HG02759 (cell line): ENCODE data around the gene ARGFX.
"Not testable (repeated sequence)": the region's sequence is repeated elsewhere in the genome, so short reads cannot be mapped to it uniquely, and the experiment has no call there.

Experiments used
- ATAC-seq: cut with Tn5 transposase; IDR thresholded peaks from one replicate; pipeline ENCODE4 v1.9.1; 2021; ENCODE audit warnings: mild to moderate bottlenecking, moderate library complexity; ENCODE audit not compliant: unreplicated experiment

The ARGFX gene

GRCh38 chr3:121598564-121598963, 30.8 kb downstream of the ARGFX start:
- ATAC-seq = no peak

DNA sequence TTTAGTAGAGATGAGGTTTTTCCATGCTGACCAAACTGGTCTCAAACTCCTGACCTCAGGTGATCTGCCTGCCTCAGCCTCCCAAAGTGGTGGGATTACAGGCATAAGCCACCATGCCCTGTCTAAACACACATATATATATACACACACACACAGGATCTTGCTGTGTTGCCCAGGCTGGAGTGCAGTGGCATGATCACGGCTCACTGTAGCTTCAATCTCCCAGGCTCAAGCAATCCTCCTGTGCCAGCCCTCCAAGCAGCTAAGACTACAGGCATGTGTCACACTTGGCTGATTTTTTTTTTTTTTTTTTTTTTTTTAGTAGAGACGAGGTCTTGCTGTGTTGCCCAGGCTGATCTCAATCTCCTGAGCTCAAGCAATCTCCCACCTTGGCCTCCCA, 32.2 kb downstream of the ARGFX start:
- not testable (repeated sequence) for ATAC-seq

DNA sequence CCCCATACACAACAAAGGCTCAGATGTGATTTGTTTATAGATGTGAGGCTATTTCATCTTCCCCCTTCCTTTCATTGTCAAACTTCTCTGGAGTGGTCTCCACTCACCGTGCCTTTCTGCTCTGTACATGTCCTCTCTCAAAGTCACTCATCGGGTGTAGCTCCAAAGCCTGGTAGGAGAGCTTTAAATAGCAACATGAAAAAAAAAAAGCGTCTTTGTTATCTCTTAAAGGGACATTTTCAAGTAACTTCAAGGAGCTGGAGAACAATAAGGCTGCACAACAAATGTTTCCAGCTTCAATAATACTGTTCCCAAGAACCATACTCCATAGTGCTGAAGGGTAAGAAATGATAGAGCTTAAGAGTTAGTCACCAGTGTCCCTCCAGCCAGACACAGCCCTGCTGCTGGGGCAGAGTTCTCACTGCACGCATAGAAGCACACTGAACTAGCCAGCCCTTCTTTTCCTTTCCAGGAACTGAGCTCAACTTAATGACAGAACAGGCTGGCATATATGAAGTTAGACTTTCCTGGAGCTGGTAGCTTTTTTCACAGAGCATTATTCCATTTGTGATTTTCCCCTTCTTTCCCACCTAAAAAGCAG, 33.6 kb downstream of the ARGFX start:
- ATAC-seq = no peak

- ATAC-seq = no peak
These were observed 37.0 kb downstream of the ARGFX start for GRCh38 chr3:121604759-121605158.

- ATAC-seq = no peak
These were observed 38.4 kb downstream of the ARGFX start for GRCh38 chr3:121606106-121606505.
